ENCODE results near the gene GALNT3.

DNA sequence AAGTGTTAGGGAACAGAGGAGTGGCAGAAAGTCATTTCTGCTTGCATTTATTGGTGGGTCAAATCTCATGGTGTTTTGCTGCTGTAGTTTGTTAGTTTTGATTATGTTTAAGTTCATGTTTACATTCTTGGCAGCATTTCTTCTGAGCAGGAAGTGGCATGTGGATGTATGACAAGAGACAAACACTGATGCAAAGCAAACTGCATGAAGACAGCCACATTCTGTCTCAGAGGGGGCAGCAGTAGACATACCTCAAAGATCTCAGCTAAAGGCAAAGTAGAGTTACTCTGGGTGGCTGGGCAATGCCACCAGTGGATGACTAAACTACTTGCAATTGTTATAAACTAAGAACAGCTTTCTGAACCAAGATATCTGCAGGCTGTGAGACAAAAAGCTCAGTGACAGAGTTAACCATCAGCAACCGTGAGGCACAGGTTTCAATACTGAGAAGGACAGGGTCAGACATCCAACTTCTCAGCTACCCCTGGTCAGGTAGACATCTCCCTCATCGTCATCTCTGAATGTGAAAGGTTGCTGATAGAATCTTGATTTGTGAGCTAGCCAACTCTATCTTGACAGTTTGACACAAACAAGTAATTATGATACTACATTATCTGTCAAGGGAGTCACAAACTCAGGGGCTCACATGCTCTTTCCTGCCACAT is 16.4 kb downstream of the GALNT3 start:
- TF ChIP-seq, protein P1, sequence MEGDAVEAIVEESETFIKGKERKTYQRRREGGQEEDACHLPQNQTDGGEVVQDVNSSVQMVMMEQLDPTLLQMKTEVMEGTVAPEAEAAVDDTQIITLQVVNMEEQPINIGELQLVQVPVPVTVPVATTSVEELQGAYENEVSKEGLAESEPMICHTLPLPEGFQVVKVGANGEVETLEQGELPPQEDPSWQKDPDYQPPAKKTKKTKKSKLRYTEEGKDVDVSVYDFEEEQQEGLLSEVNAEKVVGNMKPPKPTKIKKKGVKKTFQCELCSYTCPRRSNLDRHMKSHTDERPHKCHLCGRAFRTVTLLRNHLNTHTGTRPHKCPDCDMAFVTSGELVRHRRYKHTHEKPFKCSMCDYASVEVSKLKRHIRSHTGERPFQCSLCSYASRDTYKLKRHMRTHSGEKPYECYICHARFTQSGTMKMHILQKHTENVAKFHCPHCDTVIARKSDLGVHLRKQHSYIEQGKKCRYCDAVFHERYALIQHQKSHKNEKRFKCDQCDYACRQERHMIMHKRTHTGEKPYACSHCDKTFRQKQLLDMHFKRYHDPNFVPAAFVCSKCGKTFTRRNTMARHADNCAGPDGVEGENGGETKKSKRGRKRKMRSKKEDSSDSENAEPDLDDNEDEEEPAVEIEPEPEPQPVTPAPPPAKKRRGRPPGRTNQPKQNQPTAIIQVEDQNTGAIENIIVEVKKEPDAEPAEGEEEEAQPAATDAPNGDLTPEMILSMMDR (IDR thresholded peaks at IDR 0.05) = no peak
- TF ChIP-seq POLR2A (IDR thresholded peaks at IDR 0.05) = no peak
